ENCODE results near the gene GATC. TPM values are rescaled to one million over a fixed set of nuclear protein-coding genes. Genes with fewer than 3 reads are reported as not detected.

Gene GATC
- total RNA-seq, 1 donor from 2014 or later, result 35.2 TPM

DNA sequence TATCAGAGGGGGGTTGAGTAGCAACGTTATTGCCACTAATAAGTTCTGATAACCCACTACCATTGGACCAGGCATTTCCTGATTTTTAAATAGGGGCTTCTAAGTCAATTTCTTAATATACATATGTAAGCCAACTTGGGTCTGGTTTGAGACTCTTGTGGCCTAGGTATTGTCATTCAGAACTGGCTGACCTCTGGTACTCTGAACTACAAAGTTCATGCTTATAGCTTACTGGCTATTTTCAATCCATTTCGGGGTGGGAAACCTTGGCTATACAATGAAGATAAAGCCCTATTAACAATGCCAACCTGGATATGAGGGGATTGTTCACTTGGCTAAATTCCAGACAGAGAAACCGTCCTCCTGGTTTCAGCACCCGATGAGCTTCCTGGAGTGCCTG, 58.3 kb downstream of the GATC start:
- Mint-ChIP-seq H3K4me3 (no peak overlapping the region), H3K27me3 (no peaks in the 10 kb centered on the region), H3K36me3 (ENCODE audit: low read depth) (peaks cover 50% of the 10 kb centered on the region), H3K4me1 (no peaks in the 10 kb centered on the region), H3K9me3 (no peaks in the 10 kb centered on the region), H3K27ac (no peak overlapping the region)
- TF ChIP-seq, protein P1, sequence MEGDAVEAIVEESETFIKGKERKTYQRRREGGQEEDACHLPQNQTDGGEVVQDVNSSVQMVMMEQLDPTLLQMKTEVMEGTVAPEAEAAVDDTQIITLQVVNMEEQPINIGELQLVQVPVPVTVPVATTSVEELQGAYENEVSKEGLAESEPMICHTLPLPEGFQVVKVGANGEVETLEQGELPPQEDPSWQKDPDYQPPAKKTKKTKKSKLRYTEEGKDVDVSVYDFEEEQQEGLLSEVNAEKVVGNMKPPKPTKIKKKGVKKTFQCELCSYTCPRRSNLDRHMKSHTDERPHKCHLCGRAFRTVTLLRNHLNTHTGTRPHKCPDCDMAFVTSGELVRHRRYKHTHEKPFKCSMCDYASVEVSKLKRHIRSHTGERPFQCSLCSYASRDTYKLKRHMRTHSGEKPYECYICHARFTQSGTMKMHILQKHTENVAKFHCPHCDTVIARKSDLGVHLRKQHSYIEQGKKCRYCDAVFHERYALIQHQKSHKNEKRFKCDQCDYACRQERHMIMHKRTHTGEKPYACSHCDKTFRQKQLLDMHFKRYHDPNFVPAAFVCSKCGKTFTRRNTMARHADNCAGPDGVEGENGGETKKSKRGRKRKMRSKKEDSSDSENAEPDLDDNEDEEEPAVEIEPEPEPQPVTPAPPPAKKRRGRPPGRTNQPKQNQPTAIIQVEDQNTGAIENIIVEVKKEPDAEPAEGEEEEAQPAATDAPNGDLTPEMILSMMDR (IDR thresholded peaks at IDR 0.05), result no peak
- intact Hi-C loops (cut with micrococcal nuclease), result no loop called here
- ATAC-seq (ENCODE audit: low read depth), result no peak
- POLR2A ChIA-PET, result no interaction called here
- DNase-seq, result no peak
- CTCF ChIA-PET, result no interaction called here

DNA sequence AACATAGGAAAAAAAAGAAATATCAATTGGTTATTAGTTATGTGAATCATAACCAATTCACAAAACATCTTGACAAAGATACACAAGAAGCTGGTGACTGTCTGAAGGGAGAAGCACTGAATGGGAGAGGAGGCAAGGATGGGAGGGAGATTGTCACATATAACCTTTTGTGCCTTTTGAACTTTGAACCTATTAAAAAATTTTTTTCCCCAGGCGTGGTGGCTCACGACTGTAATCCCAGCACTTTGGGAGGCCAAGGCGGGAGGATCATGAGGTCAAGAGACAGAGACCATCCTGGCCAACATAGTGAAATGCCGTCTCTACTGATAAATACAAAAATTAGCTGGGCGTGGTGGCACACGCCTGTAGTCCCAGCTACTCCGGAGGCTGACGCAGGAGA, 62.3 kb downstream of the GATC start:
- no peaks in the 10 kb centered on the region for H3K27me3 Mint-ChIP-seq
- H3K9me3 Mint-ChIP-seq, result no peaks in the 10 kb centered on the region
- ATAC-seq (ENCODE audit: low read depth) (no peak), DNase-seq (no peak)
- POLR2A ChIA-PET, result no interaction called here
- no peak overlapping the region for H3K4me3 Mint-ChIP-seq
- CTCF ChIA-PET, result no interaction called here
- H3K4me1 Mint-ChIP-seq, result no peaks in the 10 kb centered on the region
- intact Hi-C loops (cut with micrococcal nuclease), result no loop called here
- peaks cover 50% of the 10 kb centered on the region for H3K36me3 Mint-ChIP-seq (ENCODE audit: low read depth)
- H3K27ac Mint-ChIP-seq, result no peak overlapping the region
- TF ChIP-seq, protein P1 (IDR thresholded peaks at IDR 0.05), result no peak

Other genes with a start within 250 kb of the GATC start
- 3,622 and 3,871 TPM in 2 replicates for gene RPLP0, start 245.3 kb upstream of the GATC start, total RNA-seq
- 1.7 and 2.9 TPM in 2 replicates for gene PXN, start 180.7 kb upstream of the GATC start, total RNA-seq
- gene RNU4-2, start 154.5 kb upstream of the GATC start, total RNA-seq, result 12,977 and 14,722 TPM in 2 replicates
- gene RNU4-1, start 153.2 kb upstream of the GATC start, total RNA-seq, result 3,997 and 4,399 TPM in 2 replicates
- 1.6 and 1.7 TPM in 2 replicates for gene SIRT4, start 144.1 kb upstream of the GATC start, total RNA-seq
- not detected in 2 replicates for gene PLA2G1B, start 118.7 kb upstream of the GATC start, total RNA-seq
- gene MSI1, start 77.3 kb upstream of the GATC start, total RNA-seq, result not detected in 2 replicates
- 255 and 292 TPM in 2 replicates for gene COX6A1, start 8.3 kb upstream of the GATC start, total RNA-seq
- gene TRIAP1, start 60 bp upstream of the GATC start, total RNA-seq, result 18.2 and 18.6 TPM in 2 replicates
- 191 and 192 TPM in 2 replicates for gene SRSF9, start 23.3 kb downstream of the GATC start, total RNA-seq
- 159 and 180 TPM in 2 replicates for gene DYNLL1, start 49.7 kb downstream of the GATC start, total RNA-seq
- 25.3 and 29.5 TPM in 2 replicates for gene COQ5, start 82.7 kb downstream of the GATC start, total RNA-seq
- 180 and 200 TPM in 2 replicates for gene RNF10, start 87.9 kb downstream of the GATC start, total RNA-seq
- gene POP5, start 135.0 kb downstream of the GATC start, total RNA-seq, result 77.5 and 78.4 TPM in 2 replicates
- gene CABP1, start 194.2 kb downstream of the GATC start, total RNA-seq, result 0.27 TPM in 1 of 2 replicates, not detected in the other
- gene MLEC, start 240.7 kb downstream of the GATC start, total RNA-seq, result 60.6 and 69.6 TPM in 2 replicates

Measured in activated B cell treated with CpG ODN at 0.5 μM for 24 hours (primary cell).